Stimulated activated CD4-positive, alpha-beta T cell treated with anti-CD3 and anti-CD28 coated beads, Interleukin-4, amount 100 ng/mL, for 1 hour (primary cell): ENCODE data around the gene VEZT.
A peak's percentile ranks its signal among the peaks of the same experiment; 100 is the strongest.

Experiments
- DNase-seq: peaks from one replicate; pipeline ENCODE4 v3.0.0-alpha.2; 2020

The VEZT gene

GRCh38 chr12:95201056-95201670, 16.4 kb upstream of the VEZT start:
- no peak for DNase-seq

GRCh38 chr12:95202691-95203486, 14.7 kb upstream of the VEZT start:
- DNase-seq: no peak

GRCh38 chr12:95203487-95204030, 14.0 kb upstream of the VEZT start:
- DNase-seq: no peak

GRCh38 chr12:95204141-95204866, 13.3 kb upstream of the VEZT start:
- DNase-seq: no peak

GRCh38 chr12:95205016-95205624, 12.5 kb upstream of the VEZT start:
- DNase-seq: no peak

GRCh38 chr12:95205685-95206084, 11.9 kb upstream of the VEZT start:
- DNase-seq: no peak

- DNase-seq: no peak
Measured at GRCh38 chr12:95206916-95207315, 10.7 kb upstream of the VEZT start.

GRCh38 chr12:95207407-95207806, 10.2 kb upstream of the VEZT start:
- DNase-seq: no peak

GRCh38 chr12:95208678-95209077, 8.9 kb upstream of the VEZT start:
- DNase-seq: no peak

- DNase-seq: no peak
Measured at GRCh38 chr12:95212586-95212985, 5.0 kb upstream of the VEZT start.

GRCh38 chr12:95213119-95213518, 4.5 kb upstream of the VEZT start:
- DNase-seq: no peak

GRCh38 chr12:95213928-95214327, 3.7 kb upstream of the VEZT start:
- DNase-seq: no peak

- DNase-seq: no peak
Measured at GRCh38 chr12:95214466-95214865, 3.1 kb upstream of the VEZT start.

GRCh38 chr12:95215949-95216348, 1.7 kb upstream of the VEZT start:
- no peak for DNase-seq

GRCh38 chr12:95216711-95217376, 763 bp upstream of the VEZT start:
- DNase-seq: no peak

- DNase-seq: peak; percentile 11
Measured at GRCh38 chr12:95218150-95219133, 835 bp downstream of the VEZT start.

GRCh38 chr12:95220190-95220589, 2.6 kb downstream of the VEZT start:
- DNase-seq: no peak

- no peak for DNase-seq
Measured at GRCh38 chr12:95220726-95221125, 3.1 kb downstream of the VEZT start.

GRCh38 chr12:95224202-95225170, 6.9 kb downstream of the VEZT start:
- DNase-seq: no peak

GRCh38 chr12:95225645-95226212, 8.1 kb downstream of the VEZT start:
- DNase-seq: no peak
